Pons (tissue), 1 donor: Measurements from ENCODE around the gene TRMT44.
"Not testable (repeated sequence)": the region's sequence is repeated elsewhere in the genome, so short reads cannot be mapped to it uniquely, and the experiment has no call there.

ENCODE experiments used
- DNase-seq: peaks from one replicate; pipeline ENCODE4 v3.0.0-alpha.2; 2016; ENCODE audit warnings: low spot score

The TRMT44 gene

GRCh38 chr4:8512510-8512909 is 71.9 kb downstream of the TRMT44 start:
- no peak for DNase-seq

DNA sequence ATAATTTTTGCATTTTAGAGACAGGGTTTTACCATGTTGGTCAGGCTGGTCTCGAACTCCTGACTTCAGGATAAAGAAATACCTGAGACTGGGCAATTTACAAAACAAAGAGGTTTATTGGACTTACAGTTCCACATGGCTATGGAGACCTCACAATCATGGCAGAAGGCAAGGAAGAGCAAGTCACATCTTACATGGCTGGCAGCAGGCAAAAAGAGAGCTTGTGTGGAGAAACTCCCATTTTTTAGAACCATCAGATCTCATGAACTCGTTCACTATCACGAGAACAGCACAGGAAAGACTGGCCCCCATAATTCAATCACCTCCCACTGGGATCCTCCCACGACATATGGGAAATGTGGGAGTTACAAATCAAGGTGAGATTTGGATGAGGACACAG is 72.5 kb downstream of the TRMT44 start:
- not testable (repeated sequence) for DNase-seq

GRCh38 chr4:8513931-8514330 is 73.4 kb downstream of the TRMT44 start:
- DNase-seq: no peak

DNA sequence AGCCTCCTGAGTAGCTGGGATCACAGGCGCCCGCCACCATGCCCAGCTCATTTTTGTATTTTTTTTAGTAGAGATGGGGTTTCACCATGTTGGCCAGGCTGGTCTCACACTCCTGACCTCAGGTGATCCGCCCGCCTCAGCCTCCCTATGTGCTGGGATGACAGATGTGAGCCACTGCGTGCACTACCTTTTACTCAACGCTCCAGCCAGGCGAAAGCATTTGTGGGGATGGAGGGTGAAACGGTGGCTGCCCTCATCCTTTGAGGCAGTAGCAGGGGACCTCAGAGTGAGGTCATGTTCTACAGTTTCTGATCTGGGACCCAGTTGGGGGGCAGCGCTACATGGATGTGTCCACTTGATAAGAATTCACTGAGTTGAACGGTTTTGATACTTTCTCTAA is 73.8 kb downstream of the TRMT44 start:
- DNase-seq: no peak

DNA sequence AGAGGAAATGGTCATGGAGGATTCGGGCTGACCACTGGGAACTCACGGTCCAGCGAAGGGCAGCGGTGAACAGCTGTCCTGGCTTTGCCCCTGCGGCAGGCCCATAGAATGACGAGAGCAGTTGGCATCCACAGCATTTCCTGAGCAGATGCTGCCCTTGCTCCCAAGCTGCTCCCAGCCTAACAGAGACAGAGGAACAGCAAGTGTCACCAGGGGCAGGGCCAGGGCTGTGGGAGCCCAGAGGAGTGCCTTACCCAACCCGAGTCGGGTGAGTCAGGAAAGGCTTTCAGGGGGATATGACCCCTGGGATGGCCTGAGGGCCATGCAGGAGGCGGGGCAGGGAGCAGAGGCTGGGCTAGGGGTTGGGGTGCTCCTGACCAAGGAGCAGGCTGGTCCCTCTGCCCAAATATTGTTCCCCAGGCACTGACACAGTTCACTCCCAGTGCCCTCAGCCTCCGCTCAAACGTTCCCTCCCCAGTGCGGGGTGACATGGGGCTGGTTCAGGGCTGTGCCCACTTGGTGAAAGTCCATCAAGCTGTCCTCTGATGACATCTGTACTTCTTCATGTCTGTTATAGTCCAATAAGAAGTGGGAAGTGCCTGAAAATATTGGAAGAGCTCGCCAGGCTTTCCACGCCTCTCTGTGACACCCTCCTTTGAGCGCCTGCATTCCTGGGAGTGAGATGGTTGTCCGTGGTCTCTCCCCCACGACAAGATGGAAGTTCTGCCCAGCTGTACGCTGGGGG is 74.9 kb downstream of the TRMT44 start:
- DNase-seq: no peak

- DNase-seq: no peak
These were observed 75.5 kb downstream of the TRMT44 start for GRCh38 chr4:8516061-8516573.

DNA sequence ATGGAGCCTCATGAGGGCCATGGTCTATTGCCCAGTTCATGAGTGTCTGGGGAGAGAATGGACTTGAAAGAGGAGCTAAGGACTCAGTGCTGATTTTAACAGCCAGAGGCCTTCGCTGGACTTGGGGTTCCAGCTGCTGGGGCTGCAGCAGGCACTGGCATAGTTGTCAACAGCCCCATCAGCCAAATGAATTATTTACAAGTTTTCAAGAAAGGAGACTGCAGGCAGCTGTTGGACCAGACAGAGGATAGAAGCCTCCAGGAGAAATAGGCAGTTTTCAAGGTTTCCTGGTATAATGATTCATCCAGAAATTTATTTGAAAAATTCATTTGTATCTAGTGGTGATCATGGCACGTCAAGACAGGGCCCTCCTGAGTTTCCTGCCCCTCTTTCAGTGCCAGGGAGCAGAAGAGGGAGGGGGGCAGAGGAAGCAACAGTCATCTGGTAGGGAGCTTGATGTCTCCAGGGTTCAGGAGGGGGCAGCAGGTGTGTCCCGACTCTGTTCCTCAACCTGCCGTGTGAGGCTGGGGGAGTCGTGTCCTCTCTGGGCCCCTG is 76.5 kb downstream of the TRMT44 start:
- no peak for DNase-seq

GRCh38 chr4:8517946-8518345 is 77.4 kb downstream of the TRMT44 start:
- no peak for DNase-seq

- no peak for DNase-seq
These were observed 81.9 kb downstream of the TRMT44 start for GRCh38 chr4:8522160-8523120.

DNA sequence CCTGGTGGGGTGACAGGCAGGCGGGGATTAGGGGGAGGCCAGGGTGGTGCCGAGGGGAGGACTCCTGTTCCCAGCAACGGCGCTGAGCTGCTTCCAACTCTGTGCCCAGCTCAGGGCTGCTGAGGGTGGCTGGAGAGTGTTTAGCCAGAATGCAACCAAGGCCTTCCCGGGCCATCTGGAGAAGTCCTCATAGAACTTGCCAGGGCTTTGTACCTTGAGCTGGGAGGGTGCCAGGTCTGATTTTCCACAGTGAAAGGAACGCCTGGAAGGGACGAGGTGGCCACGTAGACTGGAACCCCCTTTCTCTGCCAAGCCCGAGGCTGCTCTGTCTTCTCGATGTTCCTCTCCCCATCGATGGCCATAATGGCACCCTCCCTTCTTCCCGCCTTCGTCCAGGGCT is 82.6 kb downstream of the TRMT44 start:
- DNase-seq: no peak

GRCh38 chr4:8523766-8524165 is 83.2 kb downstream of the TRMT44 start:
- DNase-seq: no peak

DNA sequence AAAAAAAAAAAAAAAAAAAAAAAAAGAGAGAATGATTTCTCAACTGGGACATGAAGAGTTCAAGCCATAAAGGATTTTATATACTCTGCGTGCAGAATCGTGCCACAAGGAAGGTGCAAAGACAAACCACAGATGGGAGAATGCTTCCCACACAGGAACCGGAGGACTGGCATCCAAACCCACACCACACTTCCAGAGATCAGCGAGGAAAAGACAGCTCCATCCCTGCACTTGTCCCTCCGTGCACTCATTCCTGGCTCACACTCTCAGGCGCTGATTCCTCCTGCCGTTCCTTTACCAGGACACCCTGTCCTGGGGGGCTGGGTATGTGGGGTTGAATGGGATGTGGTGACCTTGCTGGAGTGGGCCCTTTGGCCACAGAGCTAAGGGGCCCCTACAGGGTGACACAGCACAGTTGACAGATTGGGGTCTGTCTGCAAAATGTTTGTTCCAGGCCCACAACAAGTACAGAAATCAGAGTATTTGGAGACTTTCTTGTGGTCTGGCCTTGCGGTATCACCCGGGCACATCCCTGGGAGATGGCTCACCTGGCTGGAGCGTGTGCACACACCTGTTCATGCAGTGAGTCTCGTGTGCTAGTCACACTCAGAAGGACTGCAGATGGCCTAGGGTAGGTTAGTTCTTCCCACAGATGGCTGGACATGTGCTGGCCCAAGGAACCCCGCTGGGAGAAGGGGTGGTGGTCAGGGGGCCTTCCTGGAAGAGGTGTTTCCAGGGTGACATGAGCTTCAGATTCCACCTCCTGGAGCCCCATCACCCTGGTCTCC is 84.2 kb downstream of the TRMT44 start:
- no peak for DNase-seq

DNA sequence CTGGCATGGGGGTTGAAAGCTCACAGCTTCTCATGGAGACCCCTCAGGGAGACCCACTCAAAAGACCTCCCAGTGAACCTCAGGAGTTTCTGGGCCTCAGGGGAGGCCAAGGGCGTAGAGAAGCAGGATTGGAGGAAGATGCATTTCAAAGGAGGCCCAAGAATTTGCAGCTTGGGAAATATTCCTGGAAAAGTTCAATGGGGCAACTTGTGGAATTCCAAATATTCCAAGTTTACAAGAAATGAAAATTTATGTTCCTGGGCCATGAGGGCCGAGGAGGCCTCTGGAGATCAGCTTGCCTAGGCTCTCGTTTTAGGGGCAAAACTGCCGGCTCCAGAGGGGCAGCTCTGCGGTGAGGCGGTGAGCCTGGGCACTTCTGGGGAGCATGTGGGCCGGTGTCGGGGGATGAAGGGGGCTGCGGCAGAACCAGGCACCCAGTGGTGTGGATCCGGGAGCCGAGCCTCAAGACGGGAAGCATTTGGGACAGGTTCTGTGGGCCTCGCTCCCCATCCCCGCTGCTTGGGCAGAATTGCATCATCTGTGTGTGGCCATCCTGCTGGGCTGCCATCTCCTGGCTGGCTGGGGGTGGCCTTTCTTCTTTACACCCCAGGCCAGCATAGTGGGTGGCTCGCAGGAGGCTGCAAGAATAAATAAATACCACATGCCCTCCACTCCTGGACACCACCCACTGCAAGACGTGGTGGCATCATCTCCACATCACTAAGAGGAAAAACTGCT is 85.0 kb downstream of the TRMT44 start:
- no peak for DNase-seq
